Neural progenitor cell (in vitro differentiated cells): Measurements from ENCODE around the gene TEX9.

Experiments
- CTCF ChIP-seq: fragments of 200-600 bp; sonication (generic); IDR thresholded peaks from 2 replicates; pipeline ENCODE4 v1.5.1; 2017; ENCODE audit warnings: antibody characterized with exemption, mild to moderate bottlenecking
- EZH2 ChIP-seq: fragments of 200-600 bp; sonication (generic); IDR thresholded peaks from 2 replicates; pipeline ENCODE4 v1.6.1; 2017; ENCODE audit warnings: antibody characterized with exemption, mild to moderate bottlenecking, moderate library complexity

- TF ChIP-seq CTCF (no peak), EZH2 (no peak)
These were observed 94.8 kb downstream of the TEX9 start for GRCh38 chr15:56460071-56460470.
